Spleen (tissue), 11 donors: ENCODE measurements around the gene MSGN1. TPM values are rescaled to one million over a fixed set of nuclear protein-coding genes. Genes with fewer than 3 reads are reported as not detected.

Experiments used
- DNase-seq: peaks from one replicate; pipeline ENCODE4 v3.0.0-alpha.2; 2020
- H3K27ac ChIP-seq, 8 donors: fragments of 200-600 bp; sonication (generic) in 7 of 8; 1 replicate in 4 of 8; 2 replicates in 4 of 8; pipeline versions ENCODE4 v1.5.0 to v1.8.0; 2016 to 2021; ENCODE audit warnings: inconsistent platforms in 4 of 8, mild to moderate bottlenecking in 4 of 8, moderate library complexity in 1 of 8
- H3K27me3 ChIP-seq, 7 donors: fragments of 200-600 bp; sonication (generic) in 6 of 7; replicated peaks in 1 of 7; 1 replicate in 4 of 7; 2 replicates in 3 of 7; pipeline versions ENCODE4 v1.5.0 to v1.8.0; 2016 to 2021; ENCODE audit warnings: inconsistent platforms in 3 of 7, mild to moderate bottlenecking in 1 of 7
- H3K36me3 ChIP-seq, 6 donors: fragments of 200-600 bp; sonication (generic) in 5 of 6; 1 replicate in 4 of 6; 2 replicates in 2 of 6; pipeline versions ENCODE4 v1.5.0 to v1.8.0; 2016 to 2021; ENCODE audit warnings: inconsistent platforms in 2 of 6
- H3K4me1 ChIP-seq, 6 donors: fragments of 200-600 bp; sonication (generic) in 5 of 6; 1 replicate in 3 of 6; 2 replicates in 3 of 6; pipeline versions ENCODE4 v1.5.0 to v1.8.0; 2016 to 2021; ENCODE audit warnings: inconsistent platforms in 3 of 6
- H3K4me3 ChIP-seq, 8 donors: fragments of 200-600 bp; sonication (generic) in 7 of 8; 1 replicate in 4 of 8; 2 replicates in 4 of 8; pipeline versions ENCODE4 v1.5.0 to v1.8.0; 2016 to 2021; ENCODE audit warnings: inconsistent platforms in 4 of 8, mild to moderate bottlenecking in 4 of 8, moderate library complexity in 2 of 8
- H3K9me3 ChIP-seq, 8 donors: fragments of 200-600 bp; sonication (generic) in 7 of 8; 1 replicate in 4 of 8; 2 replicates in 4 of 8; pipeline versions ENCODE4 v1.5.0 to v1.8.0; 2016 to 2021; ENCODE audit warnings: inconsistent platforms in 4 of 8
- CTCF ChIP-seq, 11 experiments: fragments of 200-600 bp in 7 of 11; fragments of 450-650 bp in 4 of 11; sonication (generic) in 4 of 11; IDR thresholded peaks in 8 of 11; conservative IDR thresholded peaks in 3 of 11; 1 replicate in 7 of 11; 2 replicates in 4 of 11; pipeline versions ENCODE4 v1.4.0 to v1.8.0; 2016 to 2021; ENCODE audit warnings: antibody characterized with exemption in 11 of 11, inconsistent platforms in 4 of 11, mild to moderate bottlenecking in 1 of 11
- POLR2A ChIP-seq, 3 donors: fragments of 450-650 bp; IDR thresholded peaks; one replicate each; pipeline ENCODE4 v1.5.1; 2017; ENCODE audit warnings: antibody characterized with exemption in 3 of 3, mild to moderate bottlenecking in 1 of 3
- POLR2AphosphoS5 ChIP-seq, 3 donors: sonication (generic); formaldehyde crosslinking; IDR thresholded peaks; one replicate each; pipeline ENCODE4 v1.5.1; 2017; ENCODE audit warnings: antibody characterized with exemption in 3 of 3
- WGBS, 5 donors: extraction: QIAGEN DNeasy Blood & Tissue Kit in 3 of 5; methylation state at CpG; one replicate each; pipeline versions ENCODE4 v1.1.5 to v1.1.7; 2013 to 2018; 5-methylcytosine and 5-hydroxymethylcytosine counted together
- intact Hi-C: fragments of 100-400 bp; cut with DNase I; formaldehyde crosslinking; loops from one replicate; pipeline ENCODE4 v1.15.0; 2023; ENCODE audit warnings: low total_unique reads
- polyA plus RNA-seq, 3 donors: library from polyadenylated mRNA; stranded (reverse); fragments of 200-250 nt; gene quantifications; one replicate each; pipeline ENCODE4 v1.2.1, GENCODE V29; 2013
- total RNA-seq, 7 donors: library from RNA; depleted of rRNA in 3 of 7; stranded (reverse); fragments of >200 nt in 3 of 7; fragmentation: NEBNext Ultra II Directional in 4 of 7; extraction: Animal tissue kit (Norgen Biotek cat#: 25700) in 4 of 7; gene quantifications; one replicate each; pipeline versions ENCODE4 v1.1.0 to v1.2.1, GENCODE V29; 2016 to 2021
- donor health status: healthy with polysubstance abuse.
- donor health status: DM: no; HTN: no; CAD: no; lungs with moderate emphysema.
- donor health status: DM: no; HTN: no; CAD: no.
- donor health status: Bipolar disorder and iron deficiency.
- donor health status: healthy.
- donor health status: DM: no; HTN: no; CAD: no.
- donor health status: DM: yes; HTN: yes; CAD: no.

Gene MSGN1
- total and polyA plus RNA-seq, 10 donors: not detected

- no peak overlapping the region for H3K27ac ChIP-seq
Measured at GRCh38 chr2:17843457-17843856, 27.2 kb downstream of the MSGN1 start.

DNA sequence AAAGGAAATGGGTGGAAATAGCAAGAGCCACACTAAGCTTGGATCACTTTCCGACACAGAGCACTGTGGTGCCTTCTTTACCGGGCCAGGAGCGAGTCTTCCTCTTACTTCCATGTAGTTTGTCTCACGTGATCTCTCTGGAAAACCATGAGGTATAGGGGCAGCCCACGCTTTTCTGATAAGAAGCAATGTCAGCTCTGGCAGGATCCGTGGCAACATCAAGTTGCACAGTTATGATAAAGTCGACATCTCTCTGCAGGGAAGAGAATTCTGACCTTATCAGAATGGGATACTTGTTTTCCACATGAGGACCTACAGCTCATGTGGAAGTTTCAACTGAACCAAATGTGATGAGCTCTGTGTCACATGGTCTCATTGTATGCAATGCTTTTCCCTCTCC, 29.5 kb downstream of the MSGN1 start:
- WGBS, 5 donors: 88 to 95% (median 92%) methylated on average over 7 of the region's 7 CpGs
- no peak for DNase-seq

More at GRCh38 chr2:17843457-17843856, 27.2 kb downstream of the MSGN1 start:
- intact Hi-C loops: no loop called here
- WGBS, 5 donors: 81 to 96% (median 93%) methylated on average over 2 of the region's 2 CpGs
- H3K36me3 ChIP-seq: no peaks in the 10 kb centered on the region
- no peaks in the 10 kb centered on the region for H3K9me3 ChIP-seq
- no peak for TF ChIP-seq POLR2A (IDR thresholded peaks at IDR 0.05)
- TF ChIP-seq POLR2AphosphoS5 (IDR thresholded peaks at IDR 0.05): no peak
- no peak for TF ChIP-seq CTCF (IDR thresholded peaks at IDR 0.05 in 8 of 11, conservative IDR thresholded peaks at IDR 0.05 in 3 of 11)
- no peaks in the 10 kb centered on the region for H3K27me3 ChIP-seq
- DNase-seq: no peak
- no peaks in the 10 kb centered on the region for H3K4me1 ChIP-seq
- H3K4me3 ChIP-seq: no peak overlapping the region

GRCh38 chr2:17846676-17847075, 30.4 kb downstream of the MSGN1 start:
- no peaks in the 10 kb centered on the region for H3K36me3 ChIP-seq
- 86 to 96% (median 90%) methylated on average over 3 of the region's 3 CpGs for WGBS, 5 donors
- no peaks in the 10 kb centered on the region for H3K9me3 ChIP-seq
- TF ChIP-seq POLR2A (IDR thresholded peaks at IDR 0.05) (no peak), CTCF (IDR thresholded peaks at IDR 0.05 in 8 of 11, conservative IDR thresholded peaks at IDR 0.05 in 3 of 11) (no peak), POLR2AphosphoS5 (IDR thresholded peaks at IDR 0.05) (no peak)
- no peaks in the 10 kb centered on the region for H3K4me1 ChIP-seq
- intact Hi-C loops: no loop called here
- DNase-seq: no peak
- no peak overlapping the region for H3K4me3 ChIP-seq
- no peak overlapping the region for H3K27ac ChIP-seq
- H3K27me3 ChIP-seq: no peaks in the 10 kb centered on the region

More for the DNA sequence above, 29.5 kb downstream of the MSGN1 start:
- Histone ChIP-seq H3K27ac (no peak overlapping the region), H3K4me3 (no peak overlapping the region), H3K9me3 (no peaks in the 10 kb centered on the region), H3K27me3 (no peaks in the 10 kb centered on the region), H3K4me1 (no peaks in the 10 kb centered on the region), H3K36me3 (no peaks in the 10 kb centered on the region)
- intact Hi-C loops: no loop called here
- TF ChIP-seq CTCF (IDR thresholded peaks at IDR 0.05 in 8 of 11, conservative IDR thresholded peaks at IDR 0.05 in 3 of 11) (no peak), POLR2AphosphoS5 (IDR thresholded peaks at IDR 0.05) (no peak), POLR2A (IDR thresholded peaks at IDR 0.05) (no peak)

- Histone ChIP-seq H3K9me3 (no peaks in the 10 kb centered on the region), H3K4me1 (no peaks in the 10 kb centered on the region), H3K36me3 (no peaks in the 10 kb centered on the region), H3K4me3 (no peak overlapping the region), H3K27me3 (no peaks in the 10 kb centered on the region), H3K27ac (no peak overlapping the region)
- intact Hi-C loops: no loop called here
- DNase-seq: no peak
- TF ChIP-seq POLR2A (IDR thresholded peaks at IDR 0.05): no peak
- TF ChIP-seq POLR2AphosphoS5 (IDR thresholded peaks at IDR 0.05): no peak
- no peak for TF ChIP-seq CTCF (IDR thresholded peaks at IDR 0.05 in 8 of 11, conservative IDR thresholded peaks at IDR 0.05 in 3 of 11)
- 76 to 92% (median 83%) methylated on average over 2 of the region's 2 CpGs for WGBS, 5 donors
Measured at GRCh38 chr2:17847236-17847635, 31.0 kb downstream of the MSGN1 start.
